GM19438 (cell line): ENCODE data around the gene RNF167.
A peak's percentile ranks its signal among the peaks of the same experiment; 100 is the strongest.

ENCODE experiments used
- ATAC-seq: cut with Tn5 transposase; IDR thresholded peaks from one replicate; pipeline ENCODE4 v1.9.1; 2021; ENCODE audit warnings: low read depth; ENCODE audit not compliant: unreplicated experiment

The RNF167 gene

DNA sequence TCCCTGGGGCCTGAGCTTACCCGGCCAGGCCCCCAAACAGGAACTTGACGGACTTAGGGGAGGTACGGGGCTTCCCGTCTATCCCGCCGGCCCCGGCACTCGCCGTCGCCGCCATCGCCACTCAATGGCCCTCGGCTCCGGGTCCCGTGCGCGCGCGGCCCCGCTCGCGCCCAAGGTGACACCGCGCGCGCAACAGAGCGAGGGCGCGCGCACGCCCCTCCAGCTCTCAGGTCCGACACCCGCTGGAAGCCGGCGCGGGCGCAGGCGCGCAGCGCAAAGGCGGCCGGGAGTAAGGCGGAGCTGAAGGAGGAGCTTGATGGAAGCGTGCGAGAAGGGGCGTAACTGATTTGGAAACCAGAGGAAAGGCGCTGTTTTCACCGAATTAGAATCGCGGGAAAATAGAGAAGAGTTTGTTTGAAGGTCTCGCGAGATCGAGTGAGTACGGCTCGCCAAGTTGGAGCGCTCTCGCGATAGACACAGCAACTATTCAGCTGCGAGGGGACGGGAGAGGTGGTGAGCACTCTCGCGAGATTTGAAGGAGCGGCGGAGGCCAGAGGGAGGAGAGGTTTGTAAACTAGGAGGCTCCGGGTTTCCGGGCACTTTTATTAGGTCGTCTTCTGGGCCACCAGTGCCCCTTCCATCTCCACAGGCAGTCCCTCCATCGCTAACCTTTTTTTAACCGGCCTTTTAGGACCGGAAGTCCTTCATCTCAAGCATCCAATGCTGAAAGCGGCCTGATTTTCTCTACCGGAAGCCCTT, at the start of gene RNF167, which contains the start of gene SLC25A11:
RNF167 (plus strand) TSS at position 473 of the 759 bp plus-strand sequence. CDS start 642 bp downstream, outside the sequence.
SLC25A11 (minus strand) TSS at position 251 of the 759 bp plus-strand sequence; CDS start at position 115, 136 bp downstream.
- peak; percentile 67 for ATAC-seq

DNA sequence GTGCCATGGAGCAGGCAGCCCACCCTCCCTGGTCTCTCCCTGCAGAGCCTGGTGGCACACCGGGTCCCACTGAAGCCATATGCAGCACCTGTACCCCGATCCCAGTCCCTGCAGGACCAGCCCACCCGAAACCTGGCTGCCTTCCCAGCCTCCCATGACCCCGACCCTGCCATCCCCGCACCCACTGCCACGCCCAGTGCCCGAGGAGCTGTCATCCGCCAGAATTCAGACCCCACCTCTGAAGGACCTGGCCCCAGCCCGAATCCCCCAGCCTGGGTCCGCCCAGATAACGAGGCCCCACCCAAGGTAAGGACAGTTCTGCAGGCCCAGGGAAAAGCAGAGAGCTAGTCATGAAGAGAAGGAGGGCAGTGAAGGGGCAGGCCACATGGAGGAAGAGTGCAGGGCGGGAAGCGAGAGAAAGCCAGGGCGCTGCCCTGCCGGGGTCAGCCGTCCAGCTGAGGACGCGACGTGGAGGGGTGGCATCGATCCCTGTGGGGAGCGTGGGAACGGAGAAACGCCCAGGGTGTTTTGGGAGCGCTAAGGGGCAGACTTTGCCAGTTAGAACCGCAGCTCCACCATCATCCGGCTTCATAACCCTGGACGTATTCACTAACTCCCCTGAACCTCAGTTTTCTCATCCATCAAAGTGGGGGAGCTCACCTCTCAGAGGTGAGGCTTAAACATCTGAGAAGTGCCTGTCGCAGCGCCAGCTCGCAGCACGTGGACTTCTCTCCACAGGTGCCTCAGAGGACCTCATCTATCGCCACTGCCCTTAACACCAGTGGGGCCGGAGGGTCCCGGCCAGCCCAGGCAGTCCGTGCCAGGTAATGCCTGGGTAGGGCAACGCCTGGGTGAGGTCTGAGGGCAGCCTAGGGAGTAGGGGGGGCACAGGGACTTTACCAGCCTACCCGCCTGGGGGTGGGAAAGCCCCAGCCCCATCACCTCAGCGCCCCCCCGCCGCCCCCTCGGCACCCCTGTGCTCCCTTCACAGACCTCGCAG, 48.4 kb upstream of the RNF167 start:
- no peak for ATAC-seq

DNA sequence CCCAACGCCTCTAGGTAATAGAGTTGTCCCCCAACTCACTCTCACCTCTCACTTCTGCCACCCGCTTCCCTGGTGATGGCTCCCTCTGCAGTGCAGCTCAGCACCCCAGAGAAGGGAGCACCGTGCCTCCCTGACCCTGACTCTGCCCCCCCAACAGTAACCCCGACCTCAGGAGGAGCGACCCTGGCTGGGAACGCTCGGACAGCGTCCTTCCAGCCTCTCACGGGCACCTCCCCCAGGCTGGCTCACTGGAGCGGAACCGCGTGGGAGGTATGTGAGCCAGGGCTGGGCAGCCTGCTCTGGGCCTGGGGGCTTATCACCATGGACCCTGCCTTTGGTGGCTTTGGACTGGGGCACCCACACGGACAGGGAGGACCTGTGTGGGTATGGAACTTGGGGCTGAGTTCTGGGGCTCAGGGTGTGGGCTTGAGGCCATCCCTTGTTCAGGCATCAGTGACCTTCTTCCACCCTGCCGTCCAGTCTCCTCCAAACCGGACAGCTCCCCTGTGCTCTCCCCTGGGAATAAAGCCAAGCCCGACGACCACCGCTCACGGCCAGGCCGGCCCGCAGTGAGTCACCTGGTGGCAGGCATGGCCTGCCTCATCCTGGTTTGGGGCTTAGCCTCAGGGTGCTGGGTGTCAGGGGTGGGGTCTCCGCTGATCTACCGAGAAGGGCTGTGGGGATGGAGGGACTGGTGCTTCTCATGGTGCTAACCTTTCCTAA, 47.4 kb upstream of the RNF167 start:
- no peak for ATAC-seq

GRCh38 chr17:4893272-4893671, 46.8 kb upstream of the RNF167 start:
- ATAC-seq, result no peak

DNA sequence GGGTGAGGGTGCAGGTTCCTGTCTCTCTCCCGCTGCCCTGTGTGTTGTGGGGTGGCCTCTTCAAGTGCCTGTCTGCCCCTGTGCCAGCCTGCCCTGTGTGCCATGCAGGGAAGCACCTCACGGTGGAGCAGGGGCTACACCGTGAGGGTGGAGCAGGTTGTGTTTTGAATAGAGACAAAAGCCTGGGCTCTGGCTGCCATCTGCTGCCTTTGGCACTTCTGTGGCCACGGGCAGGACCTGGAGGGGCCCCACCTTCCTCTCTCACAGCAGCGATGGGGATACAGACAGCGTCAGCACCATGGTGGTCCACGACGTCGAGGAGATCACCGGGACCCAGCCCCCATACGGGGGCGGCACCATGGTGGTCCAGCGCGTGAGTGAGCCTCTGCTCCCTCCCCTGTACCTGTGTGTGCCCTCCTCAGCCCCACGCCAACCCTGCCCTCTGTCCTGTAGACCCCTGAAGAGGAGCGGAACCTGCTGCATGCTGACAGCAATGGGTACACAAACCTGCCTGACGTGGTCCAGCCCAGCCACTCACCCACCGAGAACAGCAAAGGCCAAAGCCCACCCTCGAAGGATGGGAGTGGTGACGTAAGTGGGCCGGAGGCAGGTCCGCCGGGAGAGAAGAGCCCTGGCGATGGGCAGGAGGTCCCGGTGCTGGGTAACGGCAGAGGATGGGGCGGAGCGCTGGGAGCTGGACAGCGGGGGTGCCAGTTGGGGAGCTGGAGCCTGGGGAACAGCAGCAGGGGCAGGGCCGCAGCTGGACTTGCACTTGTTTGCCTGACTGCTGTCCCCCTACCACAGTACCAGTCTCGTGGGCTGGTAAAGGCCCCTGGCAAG, 46.1 kb upstream of the RNF167 start:
- no peak for ATAC-seq

GRCh38 chr17:4895121-4895520, 44.9 kb upstream of the RNF167 start:
- ATAC-seq, result no peak

- no peak for ATAC-seq
Observed at GRCh38 chr17:4895657-4896331, 44.3 kb upstream of the RNF167 start.

GRCh38 chr17:4896332-4897197, 43.5 kb upstream of the RNF167 start:
- no peak for ATAC-seq

- no peak for ATAC-seq
Observed at GRCh38 chr17:4897198-4897687, 42.8 kb upstream of the RNF167 start.

DNA sequence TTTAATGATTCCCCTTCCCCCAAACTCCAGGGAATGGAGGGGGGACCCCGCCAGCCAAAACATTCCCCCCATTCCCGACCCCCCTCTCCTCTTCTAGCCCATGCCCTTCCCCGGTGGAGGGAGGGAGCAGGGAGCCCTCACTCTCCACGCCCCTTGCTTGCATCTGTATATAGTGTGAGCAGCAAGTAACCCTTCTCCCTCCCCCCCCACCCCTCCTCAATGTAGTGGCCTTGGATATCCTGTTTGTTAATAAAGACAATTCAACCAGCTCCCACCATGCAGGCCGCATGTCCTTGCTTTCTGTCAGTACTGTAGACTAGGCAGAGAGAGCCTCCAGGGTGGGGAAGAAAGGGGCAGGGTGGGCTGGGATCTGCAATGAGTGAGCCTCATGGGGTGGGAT, 42.3 kb upstream of the RNF167 start:
- ATAC-seq, result no peak

- ATAC-seq, result no peak
Observed at GRCh38 chr17:4898351-4898750, 41.7 kb upstream of the RNF167 start.

DNA sequence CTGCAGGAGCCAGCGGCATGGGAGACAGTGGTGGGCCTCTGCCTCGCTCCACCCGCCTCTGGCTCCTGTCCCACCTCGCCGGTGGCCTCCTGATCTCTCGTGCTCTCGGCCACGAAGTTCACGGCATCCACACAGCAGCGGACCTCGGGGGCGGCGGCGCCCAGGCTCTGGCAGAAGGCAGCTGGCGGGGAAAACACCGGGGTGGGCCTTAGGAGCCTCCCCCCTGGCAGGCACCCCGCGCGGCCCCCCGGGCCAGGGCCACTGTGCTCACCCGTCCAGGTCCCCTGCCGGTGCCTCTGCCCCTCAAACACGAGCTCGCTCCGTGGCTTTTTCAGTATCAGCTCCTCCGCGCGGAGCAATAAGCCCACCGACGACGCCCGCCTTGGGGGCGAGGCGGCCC, 41.1 kb upstream of the RNF167 start:
- ATAC-seq, result no peak

- no peak for ATAC-seq
Observed at GRCh38 chr17:4899341-4900230, 40.5 kb upstream of the RNF167 start, which contains the start of gene C17orf107. C17orf107 (plus strand) TSS chr17:4899536; CDS start chr17:4899763, 227 bp downstream.

GRCh38 chr17:4900231-4901107, 39.6 kb upstream of the RNF167 start:
- ATAC-seq, result no peak

DNA sequence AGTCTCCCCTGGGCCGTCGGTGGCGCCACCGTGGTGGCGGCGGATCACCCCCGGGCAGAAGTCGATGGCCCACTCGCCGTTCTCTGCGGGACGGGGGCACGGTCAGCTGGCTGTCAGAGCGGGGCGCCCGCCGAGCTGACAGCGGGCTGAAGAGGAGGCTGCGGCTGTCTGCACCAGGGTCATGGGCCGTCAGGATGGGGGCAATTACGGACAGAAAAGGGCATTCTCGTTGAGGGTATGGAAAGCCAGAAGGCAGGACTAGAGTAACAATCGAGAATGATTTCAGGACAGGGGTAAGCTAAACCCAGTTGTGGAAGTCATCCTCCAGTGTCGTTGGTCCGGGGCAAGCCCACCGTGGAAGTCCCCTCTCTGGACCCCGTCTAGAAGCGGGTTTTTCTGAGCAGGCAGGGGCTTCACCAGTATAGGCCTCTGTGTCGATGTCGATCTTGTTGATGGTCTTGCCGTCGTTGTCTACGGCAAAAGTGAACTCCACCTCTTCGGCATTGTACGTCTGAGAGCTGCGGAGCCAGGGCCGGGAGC, 38.9 kb upstream of the RNF167 start:
- ATAC-seq, result no peak
